NT2/D1 (cell line): ENCODE measurements around the gene GIMAP6.

Experiments used
- SUZ12 ChIP-seq: IDR thresholded peaks from 2 replicates; pipeline ENCODE4 v1.6.1; 2011; ENCODE audit not compliant: insufficient read length, insufficient read depth; ENCODE audit errors: extremely low read depth
- YY1 ChIP-seq: IDR thresholded peaks from 2 replicates; pipeline ENCODE4 v1.6.1; 2011; ENCODE audit not compliant: insufficient read length, insufficient read depth
- ZNF274 ChIP-seq: IDR thresholded peaks from 2 replicates; pipeline ENCODE4 v1.6.1; 2011; ENCODE audit warnings: mild to moderate bottlenecking, low read depth, low read length

GRCh38 chr7:150586068-150586784 lies 46.0 kb downstream of the GIMAP6 start:
- TF ChIP-seq YY1 (no peak), SUZ12 (no peak), ZNF274 (no peak)
